ENCODE data around the gene SPATA6L. TPM values are rescaled to one million over a fixed set of nuclear protein-coding genes. Genes with fewer than 3 reads are reported as not detected.

The SPATA6L gene
- total RNA-seq, 1 donor from 2014 or later, result 1.2 TPM

- Mint-ChIP-seq H3K9me3 (ENCODE audit: unreplicated experiment) (no peaks in the 10 kb centered on the region), H3K27me3 (ENCODE audit: unreplicated experiment) (peaks cover 10% of the 10 kb centered on the region), H3K4me1 (ENCODE audit: unreplicated experiment) (peaks cover 3% of the 10 kb centered on the region), H3K36me3 (ENCODE audit: unreplicated experiment) (no peaks in the 10 kb centered on the region), H3K4me3 (ENCODE audit: unreplicated experiment) (no peak overlapping the region), H3K27ac (ENCODE audit: unreplicated experiment) (no peak overlapping the region)
- TF ChIP-seq CTCF (IDR thresholded peaks at IDR 0.05), result no peak
- DNase-seq (ENCODE audit: extremely low spot score, unreplicated experiment), result no peak
Measured at GRCh38 chr9:4642351-4642750, 23.9 kb downstream of the SPATA6L start.

GRCh38 chr9:4640027-4640426 lies 26.3 kb downstream of the SPATA6L start:
- no peak overlapping the region for H3K27ac Mint-ChIP-seq (ENCODE audit: unreplicated experiment)
- H3K36me3 Mint-ChIP-seq (ENCODE audit: unreplicated experiment), result no peaks in the 10 kb centered on the region
- peak; percentile 69 for TF ChIP-seq CTCF (IDR thresholded peaks at IDR 0.05)
- DNase-seq (ENCODE audit: extremely low spot score, unreplicated experiment), result no peak
- peaks cover 5% of the 10 kb centered on the region for H3K4me1 Mint-ChIP-seq (ENCODE audit: unreplicated experiment)
- H3K4me3 Mint-ChIP-seq (ENCODE audit: unreplicated experiment), result no peak overlapping the region
- H3K9me3 Mint-ChIP-seq (ENCODE audit: unreplicated experiment), result no peaks in the 10 kb centered on the region
- peaks cover 15% of the 10 kb centered on the region for H3K27me3 Mint-ChIP-seq (ENCODE audit: unreplicated experiment)

GRCh38 chr9:4639420-4639819 lies 26.9 kb downstream of the SPATA6L start:
- TF ChIP-seq CTCF (IDR thresholded peaks at IDR 0.05), result no peak
- H3K27me3 Mint-ChIP-seq (ENCODE audit: unreplicated experiment), result peaks cover 15% of the 10 kb centered on the region
- no peaks in the 10 kb centered on the region for H3K9me3 Mint-ChIP-seq (ENCODE audit: unreplicated experiment)
- no peaks in the 10 kb centered on the region for H3K36me3 Mint-ChIP-seq (ENCODE audit: unreplicated experiment)
- DNase-seq (ENCODE audit: extremely low spot score, unreplicated experiment), result no peak
- no peak overlapping the region for H3K4me3 Mint-ChIP-seq (ENCODE audit: unreplicated experiment)
- H3K4me1 Mint-ChIP-seq (ENCODE audit: unreplicated experiment), result peaks cover 5% of the 10 kb centered on the region
- no peak overlapping the region for H3K27ac Mint-ChIP-seq (ENCODE audit: unreplicated experiment)

GRCh38 chr9:4638968-4639367 lies 27.3 kb downstream of the SPATA6L start:
- H3K4me3 Mint-ChIP-seq (ENCODE audit: unreplicated experiment), result no peak overlapping the region
- H3K27me3 Mint-ChIP-seq (ENCODE audit: unreplicated experiment), result peaks cover 15% of the 10 kb centered on the region
- H3K27ac Mint-ChIP-seq (ENCODE audit: unreplicated experiment), result no peak overlapping the region
- H3K36me3 Mint-ChIP-seq (ENCODE audit: unreplicated experiment), result no peaks in the 10 kb centered on the region
- TF ChIP-seq CTCF (IDR thresholded peaks at IDR 0.05), result no peak
- DNase-seq (ENCODE audit: extremely low spot score, unreplicated experiment), result no peak
- H3K4me1 Mint-ChIP-seq (ENCODE audit: unreplicated experiment), result peaks cover 5% of the 10 kb centered on the region
- no peaks in the 10 kb centered on the region for H3K9me3 Mint-ChIP-seq (ENCODE audit: unreplicated experiment)

- H3K27me3 Mint-ChIP-seq (ENCODE audit: unreplicated experiment), result no peaks in the 10 kb centered on the region
- H3K27ac Mint-ChIP-seq (ENCODE audit: unreplicated experiment), result no peak overlapping the region
- DNase-seq (ENCODE audit: extremely low spot score, unreplicated experiment), result no peak
- TF ChIP-seq CTCF (IDR thresholded peaks at IDR 0.05), result peak; percentile 26
- H3K9me3 Mint-ChIP-seq (ENCODE audit: unreplicated experiment), result no peaks in the 10 kb centered on the region
- H3K4me3 Mint-ChIP-seq (ENCODE audit: unreplicated experiment), result peak overlapping the region; percentile 33
- no peaks in the 10 kb centered on the region for H3K36me3 Mint-ChIP-seq (ENCODE audit: unreplicated experiment)
- peaks cover 15% of the 10 kb centered on the region for H3K4me1 Mint-ChIP-seq (ENCODE audit: unreplicated experiment)
Measured at GRCh38 chr9:4630836-4631235, 35.4 kb downstream of the SPATA6L start.
